Lower leg skin (tissue), 3 donors: ENCODE data around the gene SLFN5.

Experiments used
- POLR2A ChIP-seq, 2 donors: fragments of 450-650 bp; IDR thresholded peaks; one replicate each; pipeline ENCODE4 v1.6.1; 2016 to 2017; ENCODE audit warnings: antibody characterized with exemption in 2 of 2, mild to moderate bottlenecking in 1 of 2, moderate library complexity in 1 of 2
- TF ChIP-seq, protein P1 (sequence below), 3 donors: fragments of 450-650 bp; IDR thresholded peaks; one replicate each; pipeline ENCODE4 v1.5.1; 2016; ENCODE audit warnings: antibody characterized with exemption in 3 of 3, mild to moderate bottlenecking in 3 of 3, moderate library complexity in 2 of 3

DNA sequence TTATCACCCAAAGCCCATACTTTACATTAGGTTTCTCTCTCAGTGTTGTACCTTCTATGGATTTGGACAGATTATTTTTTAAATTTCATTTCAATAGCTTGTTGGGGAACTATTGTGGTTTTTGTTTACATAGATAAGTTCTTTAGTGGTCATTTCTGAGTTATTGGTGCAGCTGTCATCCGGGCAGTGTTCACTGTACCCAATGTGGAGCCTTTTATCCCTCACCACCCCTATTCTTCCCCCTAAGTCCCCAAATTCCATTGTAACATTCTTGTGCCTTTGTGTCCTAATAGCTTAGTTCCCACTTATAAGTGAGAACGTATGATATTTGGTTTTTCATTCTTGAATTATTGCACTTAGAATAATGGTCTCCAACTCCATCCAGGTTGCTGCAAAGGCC lies 73.1 kb downstream of the SLFN5 start:
- TF ChIP-seq, protein P1, sequence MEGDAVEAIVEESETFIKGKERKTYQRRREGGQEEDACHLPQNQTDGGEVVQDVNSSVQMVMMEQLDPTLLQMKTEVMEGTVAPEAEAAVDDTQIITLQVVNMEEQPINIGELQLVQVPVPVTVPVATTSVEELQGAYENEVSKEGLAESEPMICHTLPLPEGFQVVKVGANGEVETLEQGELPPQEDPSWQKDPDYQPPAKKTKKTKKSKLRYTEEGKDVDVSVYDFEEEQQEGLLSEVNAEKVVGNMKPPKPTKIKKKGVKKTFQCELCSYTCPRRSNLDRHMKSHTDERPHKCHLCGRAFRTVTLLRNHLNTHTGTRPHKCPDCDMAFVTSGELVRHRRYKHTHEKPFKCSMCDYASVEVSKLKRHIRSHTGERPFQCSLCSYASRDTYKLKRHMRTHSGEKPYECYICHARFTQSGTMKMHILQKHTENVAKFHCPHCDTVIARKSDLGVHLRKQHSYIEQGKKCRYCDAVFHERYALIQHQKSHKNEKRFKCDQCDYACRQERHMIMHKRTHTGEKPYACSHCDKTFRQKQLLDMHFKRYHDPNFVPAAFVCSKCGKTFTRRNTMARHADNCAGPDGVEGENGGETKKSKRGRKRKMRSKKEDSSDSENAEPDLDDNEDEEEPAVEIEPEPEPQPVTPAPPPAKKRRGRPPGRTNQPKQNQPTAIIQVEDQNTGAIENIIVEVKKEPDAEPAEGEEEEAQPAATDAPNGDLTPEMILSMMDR (IDR thresholded peaks at IDR 0.05), result no peak
- TF ChIP-seq POLR2A (IDR thresholded peaks at IDR 0.05), result no peak
